Aorta (tissue), 5 donors: ENCODE measurements around the gene CYP2J2. TPM values are rescaled to one million over a fixed set of nuclear protein-coding genes. Genes with fewer than 3 reads are reported as not detected.
"Not testable (repeated sequence)": the region's sequence is repeated elsewhere in the genome, so short reads cannot be mapped to it uniquely, and the experiment has no call there.

Source experiments
- ATAC-seq: fragments of 200-7000 bp; cut with Tn5 transposase; one replicate; pipeline ENCODE4 v1.9.1; 2022; ENCODE audit warnings: moderate library complexity; ENCODE audit not compliant: low FRiP score
- DNase-seq, 2 donors: peaks; one replicate each; pipeline ENCODE4 v3.0.0-alpha.2; 2020
- H3K27ac ChIP-seq, 2 donors: one replicate each; pipeline ENCODE4 v1.5.1; 2013; ENCODE audit warnings: low read length in 2 of 2, mild to moderate bottlenecking in 2 of 2, moderate library complexity in 2 of 2, control low read depth in 1 of 2, inconsistent platforms in 1 of 2, low read depth in 1 of 2
- H3K27me3 ChIP-seq, 2 donors: one replicate each; pipeline ENCODE4 v1.6.1; 2013; ENCODE audit warnings: control low read depth in 1 of 2, low read length in 1 of 2, mild to moderate bottlenecking in 1 of 2, moderate library complexity in 1 of 2; ENCODE audit not compliant: insufficient read depth in 2 of 2, control insufficient read depth in 1 of 2
- H3K36me3 ChIP-seq, 2 donors: one replicate each; pipeline ENCODE4 v1.6.1; 2013; ENCODE audit warnings: control low read depth in 1 of 2, low read length in 1 of 2, mild to moderate bottlenecking in 1 of 2; ENCODE audit not compliant: insufficient read depth in 2 of 2, control insufficient read depth in 1 of 2
- H3K4me1 ChIP-seq, 2 donors: one replicate each; pipeline ENCODE4 v1.6.1; 2013; ENCODE audit warnings: low read length in 2 of 2, control low read depth in 1 of 2, mild to moderate bottlenecking in 1 of 2, moderate library complexity in 1 of 2; ENCODE audit not compliant: insufficient read depth in 2 of 2, control insufficient read depth in 1 of 2
- H3K4me3 ChIP-seq, 2 donors: one replicate each; pipeline ENCODE4 v1.5.1; 2013; ENCODE audit warnings: low read length in 2 of 2, control low read depth in 1 of 2, mild to moderate bottlenecking in 1 of 2
- H3K9me3 ChIP-seq: one replicate; pipeline ENCODE4 v1.6.1; 2013; ENCODE audit warnings: mild to moderate bottlenecking, low read length; ENCODE audit not compliant: control insufficient read depth
- WGBS, 2 donors: extraction: QIAGEN DNeasy Blood & Tissue Kit; methylation state at CpG; one replicate each; pipeline ENCODE4 v1.1.7; 2013; 5-methylcytosine and 5-hydroxymethylcytosine counted together
- intact Hi-C, 2 donors: fragments of 100-400 bp; cut with DNase I; formaldehyde crosslinking; loops; one replicate each; pipeline versions ENCODE4 v1.14.2 to v1.15.0; 2022
- polyA plus RNA-seq, 2 donors: library from polyadenylated mRNA; stranded (reverse); fragments of 200-250 nt; gene quantifications; one replicate each; pipeline ENCODE4 v1.2.3, GENCODE V29; 2013
- total RNA-seq, 2 donors: library from RNA; stranded (reverse); fragmentation: NEBNext Ultra II Directional; extraction: Animal tissue kit (Norgen Biotek cat#: 25700); gene quantifications; one replicate each; pipeline ENCODE4 v1.2.1, GENCODE V29; 2021
- donor health status: healthy with polysubstance abuse.
- donor health status: Bipolar disorder and iron deficiency.
- donor health status: DM: no; HTN: no; CAD: no.
- donor health status: DM: no; HTN: no; CAD: no.
- donor health status: DM: yes; HTN: yes; CAD: no.

CYP2J2 gene
- total and polyA plus RNA-seq, 4 donors: 0.16 to 1.5 (median 0.38) TPM

DNA sequence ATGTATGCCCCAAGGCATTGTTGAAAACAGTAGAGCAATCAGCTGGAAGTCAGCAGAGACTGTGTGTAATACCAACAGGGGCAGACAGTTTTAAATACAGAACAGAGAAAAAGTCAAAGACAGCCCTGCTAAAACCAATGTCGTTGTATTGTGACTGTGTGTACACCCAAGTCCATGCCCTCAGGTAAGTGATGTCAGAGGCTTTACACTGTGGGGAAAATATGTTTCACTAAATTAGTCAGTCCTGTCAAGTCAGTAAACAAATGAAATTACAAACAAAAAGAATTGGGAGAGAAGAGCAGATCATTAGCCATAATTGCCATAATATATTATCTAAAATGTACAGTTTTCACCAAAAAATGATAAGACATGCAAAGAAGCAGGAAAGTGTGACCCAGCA lies 2.4 kb upstream of the CYP2J2 start:
- H3K36me3 ChIP-seq: no peaks in the 10 kb centered on the region
- no peak overlapping the region for H3K4me3 ChIP-seq
- no peaks in the 10 kb centered on the region for H3K27me3 ChIP-seq
- no peaks in the 10 kb centered on the region for H3K4me1 ChIP-seq
- intact Hi-C loops: no loop called here
- no peaks in the 10 kb centered on the region for H3K9me3 ChIP-seq
- no peak overlapping the region for H3K27ac ChIP-seq
- DNase-seq: no peak
- WGBS, 2 donors: 80 to 88% methylated on average over 1 of the region's 1 CpG
- ATAC-seq: no peak

DNA sequence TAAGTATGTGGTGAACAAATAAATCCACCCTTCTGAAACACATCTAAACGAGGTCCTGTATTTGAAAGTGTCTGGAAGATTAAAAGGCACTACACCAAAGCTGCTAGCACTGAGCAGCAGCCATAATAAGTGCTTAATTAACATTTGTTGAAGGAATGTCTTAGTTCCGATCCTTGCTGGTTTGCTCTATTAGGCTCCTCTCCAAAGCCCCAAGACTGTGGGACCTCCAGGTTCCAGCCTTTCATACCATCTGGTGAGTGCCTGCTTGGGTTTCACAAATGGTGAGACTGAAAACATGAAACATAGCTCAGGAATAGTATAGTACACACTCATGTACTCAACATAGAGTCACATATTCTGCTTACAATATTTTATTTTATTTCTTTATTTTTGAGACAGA lies 640 bp upstream of the CYP2J2 start:
- Histone ChIP-seq H3K4me1 (no peaks in the 10 kb centered on the region), H3K27me3 (no peaks in the 10 kb centered on the region), H3K4me3 (peak overlapping the region; percentile 0 to 72), H3K36me3 (no peaks in the 10 kb centered on the region), H3K9me3 (peaks cover 2% of the 10 kb centered on the region), H3K27ac (no peak overlapping the region)
- WGBS, 2 donors: 19 to 29% methylated on average over 2 of the region's 2 CpGs
- DNase-seq (no peak), ATAC-seq (no peak)
- intact Hi-C loops: no loop called here

DNA sequence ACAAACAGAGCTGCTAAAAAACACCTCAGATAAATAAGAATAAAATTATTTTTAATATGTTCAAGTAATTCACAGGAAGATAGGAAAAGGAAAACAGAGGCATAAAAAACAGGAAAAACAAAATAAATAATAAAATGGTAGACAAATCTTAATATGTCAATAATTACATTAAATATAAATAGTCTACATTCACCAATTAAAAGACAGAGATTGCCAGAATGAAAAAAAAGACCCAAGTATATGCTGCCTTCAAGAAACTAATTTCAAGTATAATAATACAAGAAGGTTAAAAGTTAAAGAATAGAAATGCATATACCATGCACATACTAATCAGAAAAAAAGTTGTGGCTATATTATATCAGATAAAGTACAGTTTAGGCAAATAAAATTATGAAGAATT lies 1.9 kb downstream of the CYP2J2 start:
- ATAC-seq (no peak), DNase-seq (no peak)
- H3K27ac ChIP-seq: no peak overlapping the region
- no peak overlapping the region for H3K4me3 ChIP-seq
- H3K36me3 ChIP-seq: no peaks in the 10 kb centered on the region
- no peaks in the 10 kb centered on the region for H3K4me1 ChIP-seq
- H3K27me3 ChIP-seq: no peaks in the 10 kb centered on the region
- intact Hi-C loops: no loop called here
- H3K9me3 ChIP-seq: peaks cover 2% of the 10 kb centered on the region

DNA sequence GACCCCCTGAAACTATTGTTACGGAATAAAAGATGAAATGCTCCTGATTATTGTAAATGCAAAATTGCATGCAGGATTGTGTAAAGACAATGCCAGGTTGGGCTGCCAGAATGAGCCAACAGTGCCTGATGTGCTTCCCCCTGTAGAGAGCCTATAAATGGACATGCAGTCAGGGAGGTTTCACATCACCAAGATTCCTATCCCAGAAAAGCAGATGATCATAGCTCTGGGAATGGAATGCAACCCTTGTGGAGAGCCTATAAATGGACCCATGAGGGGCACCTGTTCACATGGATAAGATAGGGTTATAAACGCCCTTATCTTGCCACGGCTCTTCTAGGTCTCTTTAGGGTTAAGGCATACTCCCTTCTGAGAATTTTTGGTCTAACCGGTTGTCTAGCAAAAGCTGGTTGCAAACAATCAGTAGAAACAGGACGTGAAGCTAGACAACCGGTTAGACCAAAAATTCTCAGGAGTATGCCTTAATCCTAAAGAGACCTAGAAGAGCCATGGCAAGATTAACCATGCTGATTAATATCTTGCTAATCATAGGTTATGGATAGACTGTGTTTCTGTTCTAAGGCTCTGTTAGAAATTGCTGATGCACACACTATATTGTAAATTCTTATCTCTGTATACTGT lies 5.2 kb downstream of the CYP2J2 start:
- H3K4me1 ChIP-seq, H3K4me3 ChIP-seq, H3K27me3 ChIP-seq, H3K27ac ChIP-seq, H3K36me3 ChIP-seq, H3K9me3 ChIP-seq, intact Hi-C loops, DNase-seq, ATAC-seq: not testable (repeated sequence)
- 80 to 81% methylated on average over 6 of the region's 6 CpGs for WGBS, 2 donors

DNA sequence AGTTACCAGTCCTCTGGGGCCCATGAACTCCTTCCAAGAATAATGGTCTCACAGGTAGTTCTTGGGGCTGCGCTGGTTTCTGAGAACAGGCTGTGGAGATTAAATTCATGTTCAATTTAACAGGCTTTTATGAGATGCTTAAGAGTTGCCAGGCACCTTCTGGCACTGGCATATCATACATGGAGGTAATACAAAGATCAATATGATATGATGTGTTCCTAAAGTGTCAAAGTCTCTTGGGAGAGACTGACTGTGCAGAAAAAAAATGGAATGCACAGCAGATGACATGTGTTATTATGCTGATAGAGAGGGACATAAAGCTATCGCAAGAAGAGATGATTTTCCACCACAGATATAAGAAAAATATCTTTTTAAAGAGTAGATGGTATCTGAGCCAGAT lies 6.8 kb downstream of the CYP2J2 start:
- intact Hi-C loops: no loop called here
- no peaks in the 10 kb centered on the region for H3K4me1 ChIP-seq
- peaks cover 2% of the 10 kb centered on the region for H3K9me3 ChIP-seq
- no peaks in the 10 kb centered on the region for H3K27me3 ChIP-seq
- DNase-seq (no peak), ATAC-seq (no peak)
- WGBS, 2 donors: 80 to 81% methylated on average over 2 of the region's 2 CpGs
- no peak overlapping the region for H3K4me3 ChIP-seq
- no peaks in the 10 kb centered on the region for H3K36me3 ChIP-seq
- H3K27ac ChIP-seq: no peak overlapping the region

DNA sequence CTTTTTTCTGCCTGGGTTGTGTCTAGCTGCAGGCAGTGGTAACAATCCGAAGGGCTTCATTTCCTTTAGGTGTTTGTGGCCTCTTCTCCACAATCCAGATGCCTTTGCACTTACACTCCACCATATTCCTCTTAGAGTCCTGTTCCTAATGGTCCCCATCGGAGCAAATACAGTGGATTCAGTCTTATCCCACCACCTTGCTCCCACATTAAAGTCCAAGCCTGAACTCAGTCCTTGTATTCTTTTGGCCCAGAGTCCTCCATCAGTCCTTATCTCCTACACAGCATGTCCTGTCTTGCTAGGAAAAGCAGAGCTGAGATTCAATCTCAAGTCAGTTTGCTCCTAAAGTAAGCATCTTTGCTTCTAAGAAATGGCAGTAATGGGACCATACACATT lies 8.8 kb downstream of the CYP2J2 start:
- intact Hi-C loops: no loop called here
- WGBS, 2 donors: 97 to 98% methylated on average over 2 of the region's 2 CpGs
- Histone ChIP-seq H3K27me3 (no peaks in the 10 kb centered on the region), H3K4me1 (no peaks in the 10 kb centered on the region), H3K9me3 (peaks cover under 1% of the 10 kb centered on the region), H3K36me3 (no peaks in the 10 kb centered on the region), H3K27ac (no peak overlapping the region), H3K4me3 (no peak overlapping the region)
- no peak for ATAC-seq
- DNase-seq: no peak

DNA sequence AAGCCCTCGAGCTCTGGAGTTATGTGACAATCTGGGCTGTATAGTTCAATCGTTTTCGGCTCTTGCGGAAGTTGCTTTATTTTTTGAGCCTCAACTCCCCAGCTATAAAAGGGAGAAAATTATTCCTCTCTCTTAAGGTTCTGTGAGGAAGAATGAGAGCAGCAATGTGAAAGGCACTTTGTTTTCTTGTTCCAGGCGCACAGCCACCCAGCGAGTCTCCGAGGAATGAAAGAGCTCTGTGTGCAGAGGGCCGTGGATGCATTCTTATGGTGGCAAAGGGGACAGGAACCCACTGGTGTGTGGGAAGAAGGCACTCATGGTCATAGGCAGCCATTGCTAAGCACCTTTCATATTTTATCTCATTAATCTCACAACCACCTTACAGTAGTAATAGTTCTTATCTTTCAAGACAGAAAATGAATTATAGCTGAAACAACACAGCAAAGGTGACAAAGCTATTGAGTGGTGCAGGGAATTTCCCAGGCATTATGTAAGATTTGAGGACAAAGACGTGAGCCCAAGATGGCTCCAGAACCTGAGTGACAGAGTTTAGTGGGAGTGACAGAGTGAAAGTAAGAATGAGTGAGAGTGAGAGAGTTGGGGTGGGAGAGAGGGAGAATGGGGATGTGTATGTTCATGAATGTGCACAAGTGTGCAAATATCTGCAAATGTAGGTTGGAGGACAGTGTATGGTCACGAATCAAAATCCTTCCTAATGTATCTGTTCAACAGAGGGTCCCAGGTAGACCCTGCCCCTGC lies 9.4 kb downstream of the CYP2J2 start:
- no peak for ATAC-seq
- WGBS, 2 donors: 92% methylated on average over 10 of the region's 10 CpGs
- intact Hi-C loops: no loop called here

DNA sequence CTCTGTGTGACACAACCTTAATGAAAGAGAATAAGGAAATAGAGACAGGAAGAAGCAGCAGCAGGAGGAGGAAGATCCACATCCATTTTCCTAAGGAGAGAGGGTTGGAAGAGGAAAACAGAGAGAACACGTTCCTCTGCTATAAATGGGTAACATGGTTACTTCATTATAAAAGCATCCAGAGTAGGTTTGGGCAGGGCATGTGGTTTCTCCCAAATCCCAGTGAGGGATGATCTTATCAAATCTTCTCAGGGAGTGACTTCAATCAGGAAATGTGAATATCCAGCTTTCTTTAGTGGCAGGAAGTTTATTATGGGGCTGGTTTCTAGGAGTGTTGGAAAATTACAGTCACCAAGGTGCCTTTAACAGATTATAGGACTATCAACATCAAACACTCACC lies 11.1 kb downstream of the CYP2J2 start:
- no peak overlapping the region for H3K4me3 ChIP-seq
- intact Hi-C loops: no loop called here
- H3K27me3 ChIP-seq: no peaks in the 10 kb centered on the region
- DNase-seq (no peak), ATAC-seq (no peak)
- H3K9me3 ChIP-seq: no peaks in the 10 kb centered on the region
- WGBS, 2 donors: 15 to 38% methylated on average over 1 of the region's 1 CpG
- no peaks in the 10 kb centered on the region for H3K36me3 ChIP-seq
- H3K27ac ChIP-seq: no peak overlapping the region
- no peaks in the 10 kb centered on the region for H3K4me1 ChIP-seq

More for the DNA sequence above, 9.4 kb downstream of the CYP2J2 start:
- Histone ChIP-seq H3K4me1 (no peaks in the 10 kb centered on the region), H3K36me3 (no peaks in the 10 kb centered on the region), H3K4me3 (no peak overlapping the region), H3K27me3 (no peaks in the 10 kb centered on the region), H3K9me3 (no peaks in the 10 kb centered on the region), H3K27ac (no peak overlapping the region)
- no peak for DNase-seq

DNA sequence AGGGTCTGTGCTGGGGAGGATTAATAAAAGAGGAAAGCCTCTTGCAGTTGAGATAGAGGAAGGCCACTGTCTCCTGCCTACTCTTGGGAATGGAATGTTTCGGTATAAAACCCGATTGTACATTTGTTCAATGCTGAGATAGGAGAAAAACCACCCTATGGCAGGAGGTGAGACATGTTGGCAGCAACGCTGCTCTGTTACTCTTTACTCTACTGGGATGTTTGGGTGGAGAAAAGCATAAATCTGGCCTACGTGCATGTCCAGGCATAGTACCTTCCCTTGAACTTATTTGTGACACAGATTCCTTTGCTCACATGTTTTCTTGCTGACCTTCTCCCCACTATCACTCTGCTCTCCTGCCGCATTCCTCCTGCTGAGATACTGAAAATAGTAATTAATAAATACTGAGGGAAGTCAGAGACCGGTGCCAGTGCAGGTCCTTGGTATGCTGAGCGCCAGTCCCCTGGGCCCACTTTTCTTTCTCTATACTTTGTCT lies 11.7 kb downstream of the CYP2J2 start:
- H3K27me3 ChIP-seq, ATAC-seq, H3K4me1 ChIP-seq, DNase-seq, intact Hi-C loops, H3K9me3 ChIP-seq, H3K36me3 ChIP-seq, H3K27ac ChIP-seq, H3K4me3 ChIP-seq: not testable (repeated sequence)
- WGBS, 2 donors: 89% methylated on average over 7 of the region's 7 CpGs
